ENCODE data around the gene EFNA2.
A peak's percentile ranks its signal among the peaks of the same experiment; 100 is the strongest.
"Not testable (repeated sequence)": the region's sequence is repeated elsewhere in the genome, so short reads cannot be mapped to it uniquely, and the experiment has no call there.

Gene EFNA2

DNA sequence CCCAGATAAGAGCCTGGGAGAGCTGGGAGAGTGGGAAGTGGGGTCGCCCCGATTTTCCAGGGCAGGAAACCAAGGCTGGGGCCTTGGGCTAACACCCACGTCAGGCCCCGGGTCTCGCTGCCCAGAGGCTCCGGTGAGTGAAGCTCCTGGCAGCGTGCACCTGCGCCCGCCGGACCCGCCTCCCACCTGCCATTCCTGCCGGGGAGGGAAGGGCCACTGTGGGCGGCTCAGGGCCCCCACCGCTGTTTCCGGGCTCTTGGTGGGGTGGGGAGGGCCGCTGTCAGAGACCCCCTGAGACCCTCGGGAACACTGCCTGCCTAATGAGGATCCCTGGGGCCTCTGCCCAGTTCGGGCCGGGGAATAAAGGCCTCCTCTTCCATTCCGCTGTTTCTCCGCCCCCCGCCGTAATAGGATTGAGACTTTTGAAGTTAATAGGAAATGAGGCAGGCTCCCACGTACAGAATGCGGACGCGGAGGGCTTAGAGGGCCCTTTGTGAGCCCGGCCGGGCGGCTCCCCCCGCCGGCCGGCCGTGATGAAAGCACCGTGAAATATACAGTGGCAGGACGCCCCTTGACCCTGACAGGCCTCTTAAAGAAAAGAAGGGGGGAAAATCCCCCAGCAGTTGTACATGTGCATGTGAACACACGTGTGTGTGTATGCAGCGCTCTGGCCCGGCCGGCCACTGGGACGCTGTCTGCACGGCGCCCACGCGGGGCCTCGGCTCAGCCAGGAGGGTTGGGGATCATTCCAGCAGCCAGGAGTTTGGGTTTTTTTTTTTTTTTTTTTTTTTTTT, 33.2 kb downstream of the EFNA2 start:
- no peak for DNase-seq (ENCODE audit: low read depth in 2 of 2)

DNA sequence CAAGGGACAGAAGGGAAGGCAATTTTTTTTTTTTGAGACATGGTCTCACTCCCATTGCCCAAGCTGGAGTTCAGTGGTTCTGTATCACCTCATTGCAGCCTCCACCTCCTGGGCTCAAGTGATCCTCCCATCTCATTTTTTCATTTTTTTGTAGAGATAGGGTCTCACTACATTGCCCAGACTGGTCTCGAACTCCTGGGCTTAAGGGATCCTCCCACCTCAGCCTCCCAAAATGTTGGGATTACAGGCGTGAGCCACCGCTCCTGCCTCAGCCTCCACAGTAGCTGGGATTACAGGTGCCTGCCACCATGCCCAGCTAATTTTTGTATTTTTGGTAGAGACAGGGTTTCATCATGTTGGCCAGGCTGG, 34.6 kb downstream of the EFNA2 start:
- not testable (repeated sequence) for DNase-seq (ENCODE audit: low read depth in 2 of 2)

DNA sequence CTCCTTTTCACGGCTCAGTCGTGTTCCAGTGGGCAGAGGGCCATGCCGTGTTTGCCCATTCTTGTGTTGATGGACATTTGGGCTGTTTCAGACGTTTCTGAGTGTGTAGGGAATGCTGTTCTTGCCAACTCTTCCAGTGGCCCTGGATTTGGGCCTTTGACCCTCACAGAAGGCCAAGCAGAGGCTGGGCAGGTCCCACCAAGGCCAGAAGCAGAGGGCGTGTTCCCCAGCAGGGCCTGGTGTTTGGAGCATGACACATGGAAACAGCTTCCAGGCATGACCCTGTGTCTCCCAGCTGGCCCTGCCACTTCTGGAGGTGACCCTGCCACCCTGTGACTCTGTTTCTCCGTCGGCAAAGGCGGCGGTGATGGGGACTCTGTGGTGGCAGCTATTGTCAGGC, 35.9 kb downstream of the EFNA2 start:
- no peak for DNase-seq (ENCODE audit: low read depth in 2 of 2)

DNA sequence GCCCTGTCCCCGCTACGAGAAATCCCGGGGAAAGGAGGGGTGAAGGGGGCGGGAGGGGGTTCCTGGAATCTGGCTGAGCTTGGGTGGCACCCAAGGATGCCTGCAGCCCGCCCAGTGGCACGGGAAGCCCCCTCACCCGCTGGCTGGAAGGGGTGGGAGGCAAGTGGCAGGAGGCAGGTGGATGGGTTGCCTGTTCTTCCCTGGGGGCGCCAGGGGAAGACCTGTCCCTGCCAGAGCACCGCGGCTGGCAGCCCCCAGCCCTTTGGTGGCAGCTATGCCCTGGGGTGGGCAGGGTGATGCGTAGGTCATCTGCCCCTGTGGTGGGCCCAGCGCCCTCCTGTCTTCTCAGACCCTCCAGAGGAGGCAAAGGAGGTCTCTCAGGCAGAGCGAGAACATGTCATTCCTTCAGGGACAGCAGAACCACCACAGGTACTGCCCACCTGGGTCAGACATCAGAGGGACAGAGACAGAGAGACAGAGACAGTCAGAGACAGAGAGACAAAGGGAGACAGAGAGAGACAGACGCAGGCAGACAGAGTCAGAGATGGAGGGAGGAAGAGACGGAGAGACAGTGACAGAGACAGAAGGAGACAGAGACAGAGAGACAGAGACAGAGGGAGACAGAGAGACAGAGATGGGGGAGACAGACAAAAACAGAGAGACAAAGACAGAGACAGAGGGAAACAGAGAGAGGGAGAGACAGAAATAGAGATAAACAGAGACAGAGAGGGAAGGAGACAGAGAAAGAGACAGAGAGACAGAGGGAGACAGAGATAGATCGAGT, 36.7 kb downstream of the EFNA2 start:
- no peak for DNase-seq (ENCODE audit: low read depth in 2 of 2)

DNA sequence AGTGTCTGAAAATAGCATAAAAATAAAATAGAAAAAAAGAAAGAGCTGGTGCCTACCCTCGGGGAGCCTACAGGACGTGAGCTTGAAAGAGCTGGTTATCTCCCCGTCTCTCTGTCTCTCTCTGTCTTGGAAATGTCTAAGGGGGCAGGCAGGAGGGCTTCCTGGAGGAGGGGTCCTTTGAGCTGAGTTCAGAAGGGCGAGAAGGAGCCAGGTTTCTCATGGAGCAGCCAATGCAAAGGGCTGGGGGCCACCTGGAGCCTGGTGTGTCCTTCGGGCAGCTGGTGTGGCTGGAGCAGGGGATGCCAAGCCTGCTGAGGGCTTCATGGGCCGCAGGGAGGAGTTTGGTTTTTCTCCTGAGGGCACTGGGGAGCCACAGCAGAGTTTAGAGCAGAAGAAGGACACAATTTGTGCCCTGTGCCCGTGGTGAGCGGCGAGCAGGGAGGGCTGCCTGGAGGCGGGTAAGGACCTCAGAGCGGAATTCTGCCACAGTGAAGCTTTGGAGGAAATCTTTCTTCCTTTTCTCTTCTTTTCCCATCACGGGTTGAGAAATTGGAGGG, 38.7 kb downstream of the EFNA2 start:
- DNase-seq (ENCODE audit: low read depth in 2 of 2) = no peak

DNA sequence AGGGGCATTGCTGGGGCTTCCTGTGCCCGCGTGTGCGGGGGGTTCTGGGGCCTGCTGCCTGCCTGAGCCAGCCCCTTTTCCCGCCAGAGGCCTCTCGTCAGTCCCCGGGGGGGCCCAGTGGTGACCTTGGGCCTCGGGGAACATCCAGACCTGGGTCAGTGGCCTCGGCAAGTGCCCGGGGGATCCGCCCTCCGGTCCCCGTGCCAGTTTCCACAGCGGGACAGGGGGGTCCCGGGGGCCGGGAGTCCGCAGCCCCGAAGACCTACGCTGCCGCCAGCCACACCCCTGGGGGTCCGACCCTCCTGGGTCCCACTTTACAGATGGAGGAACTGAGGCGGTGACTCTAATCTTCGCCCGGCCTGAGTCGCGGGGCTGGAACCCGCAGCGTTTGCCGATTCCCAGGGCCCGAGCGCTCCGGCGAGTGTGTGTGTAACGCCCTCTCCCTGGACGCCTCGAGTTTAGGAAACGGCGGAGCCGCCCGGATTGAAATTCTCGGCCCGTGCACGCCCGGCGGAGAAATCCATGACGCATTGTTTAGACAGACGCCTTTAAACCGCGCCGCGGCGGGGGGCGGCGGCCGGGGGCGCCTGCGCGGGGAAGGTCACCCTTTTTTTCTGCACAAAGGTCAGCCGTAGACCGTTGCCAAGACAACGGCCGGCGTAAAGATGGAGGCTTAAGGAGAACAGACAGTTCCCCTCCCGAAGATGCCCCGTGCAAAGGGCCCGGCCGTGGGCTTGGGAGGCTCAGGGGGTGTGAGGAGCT, 39.3 kb downstream of the EFNA2 start:
- DNase-seq (ENCODE audit: low read depth in 2 of 2) = peak; percentile 4 to 27

DNA sequence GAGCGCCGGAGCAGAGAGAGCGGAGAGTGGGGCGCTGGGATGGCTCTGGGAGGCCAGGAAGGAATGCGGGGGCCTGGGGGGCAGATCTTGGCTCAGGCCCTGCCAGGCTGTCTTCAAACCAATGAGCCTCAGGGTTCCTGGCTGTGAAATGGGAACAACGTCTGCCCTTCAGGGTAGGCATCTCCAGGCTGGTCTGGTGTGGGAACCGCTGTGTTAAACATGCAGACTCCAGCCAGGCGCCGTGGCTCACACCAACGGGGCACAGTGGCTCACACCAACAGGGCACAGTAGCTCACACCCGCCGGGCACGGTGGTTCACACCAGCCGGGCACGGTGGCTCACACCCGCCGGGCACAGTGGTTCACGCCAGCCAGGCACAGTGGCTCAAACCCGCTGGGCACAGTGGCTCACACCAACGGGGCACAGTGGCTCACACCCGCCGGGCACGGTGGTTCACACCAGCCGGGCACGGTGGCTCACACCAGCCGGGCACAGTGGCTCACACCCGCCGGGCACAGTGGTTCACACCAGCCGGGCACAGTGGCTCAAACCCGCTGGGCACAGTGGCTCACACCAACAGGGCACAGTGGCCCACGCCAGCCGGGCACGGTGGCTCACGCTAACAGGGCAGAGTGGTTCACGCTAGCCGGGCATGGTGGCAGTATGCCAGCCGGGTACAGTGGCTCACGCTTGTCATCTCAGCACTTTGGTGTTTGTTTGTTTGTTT, 40.1 kb downstream of the EFNA2 start:
- DNase-seq (ENCODE audit: low read depth in 2 of 2) = no peak

DNA sequence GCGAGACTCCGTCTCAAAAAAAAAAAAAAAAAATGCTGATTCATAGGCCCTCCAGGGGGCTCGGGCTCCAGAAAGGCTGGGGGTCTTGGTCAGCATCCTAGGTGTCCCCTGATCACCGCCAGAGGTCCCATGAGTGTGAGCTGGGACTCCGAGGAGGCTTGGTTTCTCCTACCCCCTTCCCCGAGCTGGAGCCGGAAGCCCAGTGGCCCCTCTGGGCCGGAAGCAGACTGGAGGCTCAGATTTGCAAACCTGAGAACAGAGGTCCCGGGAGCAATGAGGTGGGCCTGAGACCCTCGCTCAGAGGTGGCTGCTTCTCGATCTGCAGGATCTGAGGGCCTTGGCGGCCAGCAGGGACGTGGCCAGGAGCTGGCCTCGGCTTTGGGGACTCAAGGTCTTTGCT, 41.5 kb downstream of the EFNA2 start:
- DNase-seq (ENCODE audit: low read depth in 2 of 2) = no peak

DNA sequence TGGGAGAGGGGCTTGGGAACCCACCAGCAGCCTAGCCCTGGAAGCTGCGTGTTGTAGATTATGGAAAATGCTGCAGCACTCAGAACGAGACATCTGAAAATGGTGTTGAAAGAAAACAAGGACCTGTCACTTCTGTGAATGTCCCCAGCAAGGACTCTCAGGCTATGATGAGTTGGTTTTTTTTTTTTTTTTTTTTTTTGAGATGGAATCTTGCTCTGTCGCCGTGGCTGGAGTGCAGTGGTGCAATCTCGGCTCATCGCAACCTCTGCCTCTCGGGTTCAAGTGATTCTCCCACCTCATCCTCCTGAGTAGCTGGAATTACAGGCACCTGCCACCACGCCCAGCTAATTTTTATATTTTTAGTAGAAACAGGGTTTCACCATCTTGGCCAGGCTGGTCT, 46.5 kb downstream of the EFNA2 start:
- DNase-seq (ENCODE audit: low read depth in 2 of 2) = not testable (repeated sequence)

DNA sequence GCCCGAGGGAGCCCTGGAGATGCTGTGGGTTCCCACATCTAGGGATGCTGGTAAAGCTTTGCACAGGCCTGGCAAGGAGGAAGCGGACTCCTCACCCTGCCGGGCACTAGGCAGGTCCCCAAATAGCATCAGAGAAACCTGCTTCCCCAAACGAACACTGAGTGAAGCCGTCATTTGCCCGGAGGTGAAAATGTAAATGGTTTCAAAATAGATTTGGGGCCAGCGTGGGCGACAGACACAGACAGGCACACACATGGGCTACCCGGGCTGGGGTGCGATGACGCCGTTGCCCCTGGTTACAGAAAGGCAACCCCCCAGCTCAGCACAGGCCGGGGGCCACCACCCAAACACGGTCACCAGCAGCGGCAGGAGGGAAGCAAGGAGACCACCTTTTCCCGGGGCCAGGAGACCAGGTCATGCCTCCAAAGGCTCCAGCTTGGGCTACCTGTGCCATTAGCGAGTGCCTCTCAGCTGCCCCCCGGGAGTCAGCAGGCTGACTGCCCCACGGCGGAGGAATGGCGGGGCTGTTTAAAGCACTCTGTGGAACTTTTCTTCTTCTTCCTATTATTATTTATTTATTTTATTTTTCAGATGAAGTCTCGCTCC, 50.5 kb downstream of the EFNA2 start:
- DNase-seq (ENCODE audit: low read depth in 2 of 2) = no peak

DNA sequence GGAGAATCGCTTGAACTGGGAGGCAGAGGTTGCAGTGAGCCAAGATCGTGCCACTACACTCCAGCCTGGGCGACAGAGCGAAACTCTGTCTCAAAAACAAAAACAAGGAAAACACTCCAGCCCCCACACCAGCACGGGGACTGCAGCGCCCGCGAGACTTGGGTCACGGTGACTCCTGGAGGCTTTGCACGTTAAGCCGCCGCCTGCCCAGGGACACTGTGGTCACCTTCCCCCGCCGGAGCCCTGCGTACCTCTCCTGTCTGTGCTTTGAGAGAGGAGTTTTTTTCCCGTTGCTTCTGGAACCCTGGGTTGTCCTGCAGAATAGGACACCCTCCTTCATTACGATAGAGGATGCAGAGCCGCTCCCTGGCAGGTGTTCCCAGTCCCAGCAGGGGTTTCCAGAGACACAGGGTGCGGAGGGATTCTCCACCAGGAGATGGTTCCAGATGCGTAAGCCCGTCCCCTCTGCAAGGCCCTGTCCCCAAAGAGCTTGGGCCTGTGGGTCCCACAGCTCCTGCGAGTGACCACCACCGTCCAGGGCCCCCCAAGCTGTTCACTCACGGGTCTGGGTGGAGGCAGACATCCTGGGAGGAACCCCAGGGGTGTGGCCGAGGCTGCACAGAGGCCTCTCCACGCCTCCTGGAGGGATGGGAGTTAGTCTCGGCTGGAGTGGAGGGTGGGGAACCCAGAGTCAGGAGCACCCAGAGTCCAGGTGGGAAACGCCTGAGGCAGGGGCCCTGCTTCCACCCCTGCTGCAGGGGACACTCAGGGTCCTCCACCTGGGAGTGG, 55.2 kb downstream of the EFNA2 start:
- DNase-seq (ENCODE audit: low read depth in 2 of 2) = no peak

DNA sequence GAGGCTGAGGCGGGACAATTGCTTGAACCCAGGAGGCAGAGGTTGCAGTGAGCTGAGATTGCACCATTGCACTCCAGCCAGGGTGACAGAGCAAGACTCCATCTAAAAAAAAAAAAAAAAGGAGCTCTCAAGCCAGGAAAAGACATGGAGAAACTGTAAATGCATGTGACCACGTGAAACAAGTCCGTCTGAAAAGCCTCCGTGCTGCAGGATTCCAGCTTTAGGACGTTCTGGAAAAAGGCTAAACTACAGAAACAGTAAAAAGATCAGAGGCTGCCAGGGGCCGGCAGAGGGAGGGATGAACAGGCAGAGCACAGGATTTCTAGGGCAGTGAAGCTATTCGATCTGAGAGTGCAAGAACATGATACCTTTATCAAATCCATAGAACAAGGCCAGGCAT, 57.4 kb downstream of the EFNA2 start:
- DNase-seq (ENCODE audit: low read depth in 2 of 2) = no peak

DNA sequence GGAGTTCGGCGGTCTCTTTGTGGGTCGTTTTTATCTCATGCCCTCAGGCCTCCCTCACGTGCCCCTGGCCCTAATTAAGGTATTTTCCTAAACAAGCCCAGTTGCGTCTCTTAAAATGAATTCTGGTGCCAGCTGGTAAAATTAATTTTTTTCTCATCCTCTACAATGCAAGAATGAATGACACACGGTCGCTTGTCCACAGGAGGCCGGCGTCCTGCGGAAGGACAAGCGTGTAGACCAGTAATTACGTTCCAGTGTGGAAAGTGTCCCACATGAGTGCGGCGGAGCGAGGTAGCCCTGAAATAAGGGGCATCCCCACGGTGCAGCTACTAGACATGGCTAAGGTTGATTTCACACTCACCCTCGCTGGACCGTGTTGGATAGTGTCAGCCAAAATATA, 63.5 kb downstream of the EFNA2 start:
- DNase-seq (ENCODE audit: low read depth in 2 of 2) = no peak

DNA sequence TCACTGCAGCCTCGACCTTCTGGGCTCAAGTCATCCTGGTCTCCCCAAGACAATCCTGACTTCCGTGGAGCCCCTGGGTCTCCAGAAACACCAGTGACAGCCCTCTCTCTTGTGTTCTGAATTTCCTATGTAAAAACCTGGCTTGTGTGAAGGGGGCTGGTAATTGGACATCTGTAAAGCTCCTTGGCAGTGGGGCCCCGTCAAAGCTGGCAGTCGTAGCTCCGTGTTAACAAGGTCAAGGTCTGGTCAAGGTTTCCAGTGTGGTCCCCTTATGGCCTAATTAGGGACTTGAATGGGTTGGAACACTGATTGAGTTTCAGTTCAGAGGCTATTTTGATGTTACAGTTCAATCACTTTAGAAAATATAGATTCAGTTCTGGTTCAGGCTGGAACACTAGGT, 65.2 kb downstream of the EFNA2 start:
- no peak for DNase-seq (ENCODE audit: low read depth in 2 of 2)

Data from stimulated activated CD4-positive, alpha-beta T cell treated with anti-CD3 and anti-CD28 coated beads, Interleukin-4, amount 100 ng/mL, for 48 hours (primary cell).